Epithelial cell of prostate (primary cell): Measurements from ENCODE around the gene TMEM144.
A peak's percentile ranks its signal among the peaks of the same experiment; 100 is the strongest.
"Not testable (repeated sequence)": the region's sequence is repeated elsewhere in the genome, so short reads cannot be mapped to it uniquely, and the experiment has no call there.

ENCODE experiments used
- DNase-seq: peaks from one replicate; pipeline ENCODE4 v3.0.0-alpha.2; 2011; ENCODE audit warnings: low read depth, low spot score
- H3K27ac ChIP-seq: fragments of 450-650 bp; 2 replicates; pipeline ENCODE4 v1.5.1; 2017; ENCODE audit warnings: mild to moderate bottlenecking

TMEM144 gene

GRCh38 chr4:158189422-158189821 is 20.9 kb upstream of the TMEM144 start:
- no peak overlapping the region for H3K27ac ChIP-seq
- no peak for DNase-seq

GRCh38 chr4:158190718-158191117 is 19.6 kb upstream of the TMEM144 start:
- DNase-seq = no peak
- H3K27ac ChIP-seq = no peak overlapping the region

- DNase-seq = no peak
- H3K27ac ChIP-seq = no peak overlapping the region
These were observed 17.7 kb upstream of the TMEM144 start for GRCh38 chr4:158192439-158193158.

- H3K27ac ChIP-seq = no peak overlapping the region
- DNase-seq = no peak
These were observed 17.0 kb upstream of the TMEM144 start for GRCh38 chr4:158193171-158193749.

GRCh38 chr4:158195297-158195696 is 15.0 kb upstream of the TMEM144 start:
- no peak overlapping the region for H3K27ac ChIP-seq
- DNase-seq = no peak

- DNase-seq = no peak
These were observed 13.0 kb upstream of the TMEM144 start for GRCh38 chr4:158197194-158197776.

GRCh38 chr4:158200214-158200613 is 10.1 kb upstream of the TMEM144 start:
- DNase-seq = no peak
- no peak overlapping the region for H3K27ac ChIP-seq

More at GRCh38 chr4:158197194-158197776, 13.0 kb upstream of the TMEM144 start:
- H3K27ac ChIP-seq = no peak overlapping the region

GRCh38 chr4:158201322-158201721 is 9.0 kb upstream of the TMEM144 start:
- DNase-seq = no peak
- H3K27ac ChIP-seq = no peak overlapping the region

GRCh38 chr4:158201876-158202275 is 8.4 kb upstream of the TMEM144 start:
- no peak for DNase-seq
- no peak overlapping the region for H3K27ac ChIP-seq

- no peak overlapping the region for H3K27ac ChIP-seq
- DNase-seq = no peak
These were observed 7.8 kb upstream of the TMEM144 start for GRCh38 chr4:158202481-158202880.

GRCh38 chr4:158203436-158203835 is 6.8 kb upstream of the TMEM144 start:
- no peak for DNase-seq
- no peak overlapping the region for H3K27ac ChIP-seq

GRCh38 chr4:158203929-158204328 is 6.4 kb upstream of the TMEM144 start:
- H3K27ac ChIP-seq = no peak overlapping the region
- no peak for DNase-seq

GRCh38 chr4:158208963-158209640 is 1.2 kb upstream of the TMEM144 start:
- H3K27ac ChIP-seq = peak overlapping the region; percentile 67
- no peak for DNase-seq

- DNase-seq = no peak
- H3K27ac ChIP-seq = peak overlapping the region; percentile 67
These were observed 936 bp downstream of the TMEM144 start for GRCh38 chr4:158211222-158211621.

GRCh38 chr4:158213466-158213865 is 3.2 kb downstream of the TMEM144 start:
- H3K27ac ChIP-seq = no peak overlapping the region
- no peak for DNase-seq

GRCh38 chr4:158214856-158215255 is 4.6 kb downstream of the TMEM144 start:
- no peak overlapping the region for H3K27ac ChIP-seq
- no peak for DNase-seq

GRCh38 chr4:158217763-158218162 is 7.5 kb downstream of the TMEM144 start:
- H3K27ac ChIP-seq = no peak overlapping the region
- DNase-seq = no peak

- DNase-seq = no peak
- no peak overlapping the region for H3K27ac ChIP-seq
These were observed 9.3 kb downstream of the TMEM144 start for GRCh38 chr4:158219623-158220022.

- not testable (repeated sequence) for H3K27ac ChIP-seq, DNase-seq
These were observed 14.0 kb downstream of the TMEM144 start for GRCh38 chr4:158224318-158224717.

- DNase-seq, H3K27ac ChIP-seq: not testable (repeated sequence)
These were observed 14.7 kb downstream of the TMEM144 start for GRCh38 chr4:158224999-158225398.

- DNase-seq, H3K27ac ChIP-seq: not testable (repeated sequence)
These were observed 17.6 kb downstream of the TMEM144 start for GRCh38 chr4:158227880-158228279.
